ENCODE data around the gene REN. TPM values are rescaled to one million over a fixed set of nuclear protein-coding genes. Genes with fewer than 3 reads are reported as not detected.

The REN gene
- total and polyA plus RNA-seq, 2 donors (not counting 3 experiments of a cell fraction or from before 2014, with no cell fraction given), result 0.11 TPM; not detected in 1

GRCh38 chr1:204136814-204137213, 29.3 kb downstream of the REN start:
- dilution Hi-C loops (cut with MboI; ENCODE audit: extremely low pct_ligation_motif_present, low sequenced_read_pairs), result loop anchor here (25.0 kb wide), 1 partner anchor 275 kb away; the partner anchor contains the start of gene SNRPE
- FAIRE-seq (no peak), DNase-seq (ENCODE audit: low read depth, low spot score) (no peak)
- intact Hi-C loops (cut with micrococcal nuclease), result no loop called here
- no peak overlapping the region for H3K27ac ChIP-seq (ENCODE audit: insufficient read depth, low read depth, low read length)
- H3K9me1 ChIP-seq (replicated peaks; ENCODE audit: control insufficient read depth, extremely low read depth, insufficient read depth, low read length), result no peaks in the 10 kb centered on the region
- H3K4me2 ChIP-seq (ENCODE audit: insufficient read depth, low read length), result no peak overlapping the region
- no peak overlapping the region for H3K9ac ChIP-seq (replicated peaks; ENCODE audit: extremely low read depth, insufficient read depth, low read length)
- H3K36me3 ChIP-seq (ENCODE audit: control insufficient read depth in 2 of 2, extremely low read depth in 1 of 2, insufficient read depth in 2 of 2, low read length in 2 of 2), result peaks cover 0 to 8% of the 10 kb centered on the region in 2 experiments
- no peaks in the 10 kb centered on the region for H3K4me1 ChIP-seq (ENCODE audit: control insufficient read depth, extremely low read depth, insufficient read depth, low read length)
- no peak for TF ChIP-seq FOS (IDR thresholded peaks at IDR 0.05; ENCODE audit: borderline replicate concordance, insufficient read depth, low read length)
- TF ChIP-seq JUN (IDR thresholded peaks at IDR 0.05; ENCODE audit: borderline replicate concordance, insufficient read depth, insufficient read length, low read depth), result no peak
- TF ChIP-seq POLR2A (IDR thresholded peaks at IDR 0.05; ENCODE audit: low read depth, low read length), result no peak
- no peak for TF ChIP-seq MAX (IDR thresholded peaks at IDR 0.05; ENCODE audit: insufficient read depth, insufficient read length)
- TF ChIP-seq POLR2AphosphoS5 (IDR thresholded peaks at IDR 0.05; ENCODE audit: insufficient read depth, low read depth, low read length), result no peak
- no peak for TF ChIP-seq MYC (IDR thresholded peaks at IDR 0.05; ENCODE audit: low read depth, low read length)
- H2AFZ ChIP-seq (ENCODE audit: low read depth, low read length), result no peak overlapping the region
- no peaks in the 10 kb centered on the region for H4K20me1 ChIP-seq (replicated peaks; ENCODE audit: control insufficient read depth, extremely low read depth, insufficient read depth, low read length)
- no peak overlapping the region for H3K4me3 ChIP-seq (replicated peaks in 1 of 3; ENCODE audit: insufficient read depth in 1 of 3, low read depth in 1 of 3, low read length in 3 of 3)
- H3K79me2 ChIP-seq (ENCODE audit: control insufficient read depth, insufficient read depth, low read length), result no peaks in the 10 kb centered on the region
- POLR2A ChIA-PET, result interaction anchor here (0.7 kb wide), 2 partner anchors 264 to 271 kb away, joined by 3 to 4 read pairs; no protein-coding TSS in a partner anchor
- no peaks in the 10 kb centered on the region for H3K27me3 ChIP-seq (ENCODE audit: control insufficient read depth in 2 of 2, insufficient read depth in 2 of 2, low read length in 2 of 2)
- BruUV-seq (replicated peaks), result no TSS peak
- no peaks in the 10 kb centered on the region for H3K9me3 ChIP-seq (replicated peaks; ENCODE audit: control insufficient read depth, insufficient read depth, low read length)
- CTCF ChIA-PET, result interaction anchor here (2.5 to 19.0 kb wide), 3 partner anchors 8 to 271 kb away, joined by 5 to 903 read pairs (median 11); partner anchors contain the start of genes GOLT1A and SNRPE

DNA sequence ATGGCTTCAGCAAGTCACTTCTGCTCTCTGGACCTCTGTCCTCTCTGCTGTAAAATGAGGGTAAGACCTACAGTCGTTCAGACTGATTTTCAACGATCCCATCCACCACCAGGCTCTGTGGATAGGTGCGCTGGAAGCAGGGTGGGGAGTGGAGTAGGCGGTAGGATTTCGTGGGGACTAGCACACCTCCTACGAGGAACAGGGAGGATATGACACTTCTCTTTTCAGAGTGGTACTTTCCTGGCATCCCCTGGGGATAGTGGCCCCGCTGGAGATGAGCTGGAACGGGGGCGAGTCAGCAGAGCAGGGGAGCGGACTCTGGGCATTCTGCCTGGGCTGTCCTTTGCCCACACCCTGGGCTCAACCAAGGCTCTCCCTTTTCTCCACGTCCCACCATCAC, 32.0 kb downstream of the REN start:
- intact Hi-C loops (cut with micrococcal nuclease), result no loop called here
- BruUV-seq (replicated peaks), result no TSS peak
- dilution Hi-C loops (cut with MboI; ENCODE audit: extremely low pct_ligation_motif_present, low sequenced_read_pairs), result loop anchor here (25.0 kb wide), 1 partner anchor 272 kb away; the partner anchor contains the start of gene SNRPE

More for the DNA sequence above, 32.0 kb downstream of the REN start:
- Histone ChIP-seq H4K20me1 (replicated peaks; ENCODE audit: control insufficient read depth, extremely low read depth, insufficient read depth, low read length) (no peaks in the 10 kb centered on the region), H3K36me3 (ENCODE audit: control insufficient read depth in 2 of 2, extremely low read depth in 1 of 2, insufficient read depth in 2 of 2, low read length in 2 of 2) (peaks cover 0 to 6% of the 10 kb centered on the region in 2 experiments), H3K9ac (replicated peaks; ENCODE audit: extremely low read depth, insufficient read depth, low read length) (no peak overlapping the region), H2AFZ (ENCODE audit: low read depth, low read length) (no peak overlapping the region), H3K4me1 (ENCODE audit: control insufficient read depth, extremely low read depth, insufficient read depth, low read length) (peaks cover 16% of the 10 kb centered on the region), H3K79me2 (ENCODE audit: control insufficient read depth, insufficient read depth, low read length) (no peaks in the 10 kb centered on the region), H3K4me3 (replicated peaks in 1 of 3; ENCODE audit: insufficient read depth in 1 of 3, low read depth in 1 of 3, low read length in 3 of 3) (no peak overlapping the region), H3K4me2 (ENCODE audit: insufficient read depth, low read length) (no peak overlapping the region), H3K27me3 (ENCODE audit: control insufficient read depth in 2 of 2, insufficient read depth in 2 of 2, low read length in 2 of 2) (no peaks in the 10 kb centered on the region), H3K9me3 (replicated peaks; ENCODE audit: control insufficient read depth, insufficient read depth, low read length) (no peaks in the 10 kb centered on the region), H3K9me1 (replicated peaks; ENCODE audit: control insufficient read depth, extremely low read depth, insufficient read depth, low read length) (no peaks in the 10 kb centered on the region), H3K27ac (ENCODE audit: insufficient read depth, low read depth, low read length) (no peak overlapping the region)
- ChIA-PET POLR2A (no interaction called here), CTCF (interaction anchor here (19.0 kb wide), 1 partner anchor 268 kb away, joined by 903 read pairs; the partner anchor contains the start of gene SNRPE)
- TF ChIP-seq CTCF (IDR thresholded peaks at IDR 0.05; ENCODE audit: extremely low read depth in 1 of 2, insufficient read depth in 1 of 2, low read depth in 1 of 2, low read length in 2 of 2) (no peak), EZH2 (IDR thresholded peaks at IDR 0.05; ENCODE audit: borderline replicate concordance, low read depth, low read length, severe bottlenecking) (no peak), JUN (IDR thresholded peaks at IDR 0.05; ENCODE audit: borderline replicate concordance, insufficient read depth, insufficient read length, low read depth) (no peak), POLR2AphosphoS5 (IDR thresholded peaks at IDR 0.05; ENCODE audit: insufficient read depth, low read depth, low read length) (no peak), MAX (IDR thresholded peaks at IDR 0.05; ENCODE audit: insufficient read depth, insufficient read length) (no peak), POLR2A (IDR thresholded peaks at IDR 0.05; ENCODE audit: low read depth, low read length) (no peak)
- DNase-seq (ENCODE audit: low read depth, low spot score), result no peak
- FAIRE-seq, result no peak

Measured in endothelial cell of umbilical vein (primary cell).